Activated T-helper 2 cell treated with anti-CD3 and anti-CD28 coated beads, Interferon-gamma antibody, Interleukin-2, Interleukin-4, amounts not matched to agents 10 μg/mL and 5 μg/mL and 100 μg/mL, durations not matched to agents 14 hours and 24 hours and 36 hours (primary cell): ENCODE measurements around the gene GPC2. TPM values are rescaled to one million over a fixed set of nuclear protein-coding genes. Genes with fewer than 3 reads are reported as not detected.
"Not testable (repeated sequence)": the region's sequence is repeated elsewhere in the genome, so short reads cannot be mapped to it uniquely, and the experiment has no call there.

Experiments used
- DNase-seq: peaks from one replicate; pipeline ENCODE4 v3.0.0; 2021; ENCODE audit warnings: low spot score
- H3K27ac Mint-ChIP-seq: one replicate; pipeline ENCODE4 v1.8.0; 2021; ENCODE audit warnings: mixed read lengths
- H3K27me3 Mint-ChIP-seq: one replicate; pipeline ENCODE4 v1.8.0; 2021; ENCODE audit warnings: low read depth, mixed read lengths
- H3K36me3 Mint-ChIP-seq: one replicate; pipeline ENCODE4 v1.8.0; 2021; ENCODE audit warnings: low read depth, mixed read lengths
- H3K4me1 Mint-ChIP-seq: one replicate; pipeline ENCODE4 v1.8.0; 2021; ENCODE audit warnings: low read depth, mixed read lengths
- H3K4me3 Mint-ChIP-seq: one replicate; pipeline ENCODE4 v1.8.0; 2021; ENCODE audit warnings: low read depth, mild to moderate bottlenecking, moderate library complexity, mixed read lengths
- H3K9me3 Mint-ChIP-seq: one replicate; pipeline ENCODE4 v1.8.0; 2021; ENCODE audit warnings: mixed read lengths
- intact Hi-C: fragments of 100-400 bp; cut with micrococcal nuclease; formaldehyde crosslinking; loops from one replicate; pipeline ENCODE4 v1.15.1; 2023
- total RNA-seq: library from RNA; stranded (reverse); gene quantifications from 2 replicates; pipeline ENCODE4 v1.2.3, GENCODE V29; 2022

The GPC2 gene
- total RNA-seq: 7.0 and 7.8 TPM in 2 replicates

DNA sequence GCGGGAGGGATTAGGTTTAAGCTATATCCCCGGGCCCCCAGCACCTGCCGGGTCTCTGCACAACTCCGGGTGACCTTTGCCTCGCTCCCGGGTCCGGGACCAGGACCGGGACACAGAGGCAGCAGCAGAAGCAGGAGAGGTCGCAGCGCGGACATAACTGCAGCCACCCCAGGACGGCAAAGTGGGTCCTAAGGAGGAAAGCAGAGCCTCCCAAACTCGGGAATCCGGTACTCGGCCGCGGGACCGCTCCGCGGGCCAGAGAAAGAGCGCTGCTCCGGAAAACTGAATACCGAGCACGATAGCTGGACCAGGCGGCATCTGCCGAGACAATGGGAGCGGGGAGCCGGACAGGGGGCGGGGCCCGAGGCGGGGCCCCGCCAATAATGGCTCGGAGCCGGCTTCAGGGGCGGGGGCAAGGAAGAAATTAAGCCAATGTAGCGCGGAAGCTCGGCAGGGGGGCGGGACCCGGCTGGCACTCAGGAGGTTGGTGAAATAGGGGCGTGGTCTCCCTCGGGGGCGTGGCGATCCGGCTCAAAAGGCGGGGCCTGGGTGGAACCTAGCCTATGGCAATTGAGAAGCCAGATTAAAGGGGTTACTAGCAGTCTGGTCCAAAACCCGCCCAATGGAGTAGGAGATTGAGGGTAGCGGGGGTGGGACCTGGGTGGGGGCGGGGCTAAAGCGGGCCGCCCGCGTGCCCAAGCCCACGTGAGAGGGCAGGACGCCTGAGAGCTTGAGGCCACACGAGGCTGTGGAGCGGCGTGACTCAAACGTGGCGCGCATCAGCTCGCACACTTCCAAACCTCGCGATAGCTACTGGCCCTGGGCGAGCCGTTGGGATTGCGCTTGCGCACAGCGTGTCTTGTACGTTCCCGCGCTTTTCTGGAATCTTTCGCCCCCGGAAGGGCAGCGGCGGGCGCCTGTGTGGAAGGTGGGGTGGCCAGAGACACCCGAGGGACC lies at the start of gene GPC2, which contains the start of gene STAG3:
GPC2 (minus strand) TSS at position 337 of the 957 bp plus-strand sequence; CDS start at position 155, 182 bp downstream.
STAG3 (plus strand) TSS at position 874 of the 957 bp plus-strand sequence. CDS start 2,639 bp downstream, outside the sequence.
- Mint-ChIP-seq H3K27ac (peak within 1 kb of the TSS; percentile 77), H3K4me3 (peak within 1 kb of the TSS; percentile 82), H3K9me3 (peaks cover 5% of the 10 kb centered on the region), H3K4me1 (peaks cover 35% of the 10 kb centered on the region), H3K36me3 (peaks cover 18% of the 10 kb centered on the region), H3K27me3 (peaks cover 2% of the 10 kb centered on the region)
- peak; percentile 98 for DNase-seq
- intact Hi-C loops: loop anchor here (1.0 kb wide), 1 partner anchor 32 kb away; no protein-coding TSS in a partner anchor

- H3K4me3 Mint-ChIP-seq, DNase-seq, H3K27me3 Mint-ChIP-seq, H3K9me3 Mint-ChIP-seq, intact Hi-C loops: not testable (repeated sequence)
- peak overlapping the region; percentile 58 for H3K27ac Mint-ChIP-seq
- peaks cover 59% of the 10 kb centered on the region for H3K36me3 Mint-ChIP-seq
- peaks cover 30% of the 10 kb centered on the region for H3K4me1 Mint-ChIP-seq
Observed at GRCh38 chr7:100224891-100225290, 47.7 kb upstream of the GPC2 start.

DNA sequence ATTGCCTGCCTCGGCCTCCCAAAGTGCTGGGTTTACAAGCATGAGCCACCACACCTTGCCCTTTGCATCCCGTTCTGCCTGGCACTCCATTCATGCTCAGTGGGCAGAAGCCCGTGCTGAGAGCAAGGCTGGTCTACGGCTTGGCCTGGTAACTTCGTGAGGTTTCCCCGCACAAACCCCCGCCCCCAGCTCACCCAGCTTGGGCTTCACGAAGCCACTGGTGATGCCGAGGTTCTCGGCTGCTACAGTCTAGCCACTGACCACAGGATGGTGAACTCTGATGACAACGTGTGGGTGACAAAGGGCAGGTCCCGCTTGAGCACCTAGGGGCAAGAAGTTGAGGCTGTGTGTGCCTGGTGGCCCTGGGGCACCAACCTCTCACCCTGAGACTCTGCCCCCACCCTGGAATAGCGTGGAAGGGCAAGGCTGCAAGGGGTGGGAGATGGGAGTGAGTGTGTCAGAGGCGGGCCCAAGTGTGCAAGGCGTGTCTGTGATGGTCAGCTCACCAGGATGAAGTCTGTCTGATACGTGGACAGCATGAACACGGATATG lies 46.3 kb upstream of the GPC2 start:
- H3K27me3 Mint-ChIP-seq, intact Hi-C loops, DNase-seq, H3K9me3 Mint-ChIP-seq: not testable (repeated sequence)
- Mint-ChIP-seq H3K36me3 (peaks cover 65% of the 10 kb centered on the region), H3K4me3 (peak overlapping the region; percentile 94), H3K27ac (peak overlapping the region; percentile 97), H3K4me1 (peaks cover 41% of the 10 kb centered on the region)

DNA sequence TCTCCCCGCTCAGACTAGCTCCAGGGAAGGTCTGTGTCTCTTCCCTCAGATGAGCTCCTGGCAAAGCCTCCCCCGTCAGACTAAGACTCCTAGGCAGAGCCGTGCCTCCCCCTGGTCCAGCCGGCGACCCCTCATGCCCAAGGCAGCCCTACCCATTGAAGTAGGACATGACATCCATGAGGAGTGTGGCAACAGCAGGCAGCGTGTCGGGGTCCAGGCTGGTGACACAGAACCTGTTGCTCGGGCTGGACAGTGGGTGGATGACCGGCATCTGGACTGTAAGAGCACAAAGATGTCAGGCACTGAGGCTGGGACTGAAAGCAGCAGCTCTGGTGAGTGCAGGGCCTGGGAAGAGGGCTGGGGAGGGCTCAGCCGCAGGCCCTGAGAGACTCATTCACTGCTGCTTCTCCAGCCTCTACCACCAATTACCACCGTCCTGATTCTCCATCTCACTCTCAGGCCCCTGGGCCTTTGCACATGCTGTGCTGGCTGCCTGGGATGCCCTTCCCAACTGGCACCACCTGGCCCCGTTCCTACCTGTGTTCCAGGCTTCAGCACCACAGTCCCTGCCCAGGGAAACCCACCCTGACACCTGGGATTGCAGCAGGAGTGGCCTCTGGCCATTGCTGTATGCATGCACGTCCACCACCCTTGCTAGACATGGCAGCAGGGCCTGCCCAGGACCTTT lies 45.4 kb upstream of the GPC2 start:
- H3K4me1 Mint-ChIP-seq: peaks cover 42% of the 10 kb centered on the region
- DNase-seq: no peak
- no peaks in the 10 kb centered on the region for H3K9me3 Mint-ChIP-seq
- peak overlapping the region; percentile 94 for H3K4me3 Mint-ChIP-seq
- peaks cover 61% of the 10 kb centered on the region for H3K36me3 Mint-ChIP-seq
- intact Hi-C loops: no loop called here
- peak overlapping the region; percentile 97 for H3K27ac Mint-ChIP-seq
- no peaks in the 10 kb centered on the region for H3K27me3 Mint-ChIP-seq

DNA sequence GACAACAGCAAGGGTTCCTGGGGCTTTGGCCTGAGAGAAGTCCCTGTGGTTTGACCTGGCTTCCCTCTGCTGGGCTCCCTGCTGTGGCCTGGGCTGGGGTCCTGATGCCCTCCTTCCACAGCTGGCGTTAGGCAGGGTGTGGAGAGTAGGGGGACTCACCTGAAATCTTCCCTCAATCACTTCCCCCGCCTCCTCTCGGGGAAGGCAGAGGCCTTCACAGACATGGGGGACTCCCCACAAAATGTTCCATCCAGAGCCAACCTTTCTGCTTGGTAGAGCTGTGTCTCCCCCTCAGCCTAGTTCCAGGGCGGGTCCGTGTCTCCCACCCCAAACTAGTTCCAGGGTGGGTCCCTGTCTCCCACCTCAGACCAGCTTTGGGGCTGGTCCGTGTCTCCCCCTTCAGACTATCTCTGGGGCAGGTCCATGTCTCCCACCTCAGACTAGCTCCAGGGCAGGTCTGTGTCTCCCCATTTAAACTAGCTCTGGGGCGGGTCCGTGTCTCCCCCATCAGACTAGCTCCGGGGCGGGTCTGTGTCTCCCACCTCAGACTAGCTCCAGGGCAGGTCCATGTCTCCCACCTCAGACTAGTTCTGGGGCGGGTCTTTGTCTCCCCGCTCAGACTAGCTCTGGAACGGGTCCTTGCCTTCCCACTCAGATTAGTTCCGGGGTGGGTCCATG lies 44.7 kb upstream of the GPC2 start:
- no peaks in the 10 kb centered on the region for H3K27me3 Mint-ChIP-seq
- DNase-seq: no peak
- H3K4me1 Mint-ChIP-seq: peaks cover 49% of the 10 kb centered on the region
- peak overlapping the region; percentile 94 for H3K4me3 Mint-ChIP-seq
- H3K36me3 Mint-ChIP-seq: peaks cover 58% of the 10 kb centered on the region
- H3K27ac Mint-ChIP-seq: peak overlapping the region; percentile 97
- intact Hi-C loops: no loop called here
- no peaks in the 10 kb centered on the region for H3K9me3 Mint-ChIP-seq

GRCh38 chr7:100221231-100221718 lies 44.1 kb upstream of the GPC2 start:
- intact Hi-C loops: no loop called here
- Mint-ChIP-seq H3K9me3 (no peaks in the 10 kb centered on the region), H3K36me3 (peaks cover 57% of the 10 kb centered on the region), H3K27me3 (no peaks in the 10 kb centered on the region), H3K4me3 (peak overlapping the region; percentile 94), H3K4me1 (peaks cover 54% of the 10 kb centered on the region), H3K27ac (peak overlapping the region; percentile 97)
- DNase-seq: peak; percentile 74

- Mint-ChIP-seq H3K9me3 (no peaks in the 10 kb centered on the region), H3K4me3 (peak overlapping the region; percentile 94), H3K27me3 (no peaks in the 10 kb centered on the region), H3K27ac (peak overlapping the region; percentile 97), H3K4me1 (peaks cover 52% of the 10 kb centered on the region), H3K36me3 (peaks cover 55% of the 10 kb centered on the region)
- DNase-seq: no peak
- intact Hi-C loops: no loop called here
Observed at GRCh38 chr7:100220586-100221230, 43.5 kb upstream of the GPC2 start.

DNA sequence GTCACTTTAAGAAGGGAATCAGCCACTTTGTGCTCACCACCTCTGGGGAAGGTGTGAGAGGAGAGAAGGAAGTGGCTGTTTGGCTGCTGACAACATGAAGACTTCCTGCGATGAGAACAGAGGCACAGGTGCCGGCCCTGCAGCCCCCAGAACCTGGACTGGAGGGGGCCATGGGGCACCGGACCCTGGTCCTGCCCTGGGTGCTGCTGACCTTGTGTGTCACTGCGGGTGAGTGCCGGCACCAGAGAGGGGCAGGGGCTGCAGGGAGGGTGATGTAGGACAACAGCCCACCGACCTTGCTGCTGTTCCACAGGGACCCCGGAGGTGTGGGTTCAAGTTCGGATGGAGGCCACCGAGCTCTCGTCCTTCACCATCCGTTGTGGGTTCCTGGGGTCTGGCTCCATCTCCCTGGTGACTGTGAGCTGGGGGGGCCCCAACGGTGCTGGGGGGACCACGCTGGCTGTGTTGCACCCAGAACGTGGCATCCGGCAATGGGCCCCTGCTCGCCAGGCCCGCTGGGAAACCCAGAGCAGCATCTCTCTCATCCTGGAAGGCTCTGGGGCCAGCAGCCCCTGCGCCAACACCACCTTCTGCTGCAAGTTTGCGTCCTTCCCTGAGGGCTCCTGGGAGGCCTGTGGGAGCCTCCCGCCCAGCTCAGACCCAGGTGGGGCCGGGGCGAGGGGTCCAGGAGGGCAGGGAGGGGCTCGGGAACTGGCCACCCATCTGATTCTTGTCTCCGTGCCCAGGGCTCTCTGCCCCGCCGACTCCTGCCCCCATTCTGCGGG lies 42.8 kb upstream of the GPC2 start, which contains the start of gene PVRIG:
PVRIG (plus strand) TSS at position 149 of the 785 bp plus-strand sequence; CDS start at position 171, 22 bp downstream.
- H3K4me1 Mint-ChIP-seq: peaks cover 56% of the 10 kb centered on the region
- DNase-seq, H3K27me3 Mint-ChIP-seq, H3K9me3 Mint-ChIP-seq, intact Hi-C loops: not testable (repeated sequence)
- H3K36me3 Mint-ChIP-seq: peaks cover 49% of the 10 kb centered on the region
- H3K27ac Mint-ChIP-seq: peak within 1 kb of the TSS; percentile 97
- H3K4me3 Mint-ChIP-seq: peak within 1 kb of the TSS; percentile 94

GRCh38 chr7:100219271-100219737 lies 42.1 kb upstream of the GPC2 start:
- Mint-ChIP-seq H3K9me3 (no peaks in the 10 kb centered on the region), H3K4me3 (peak overlapping the region; percentile 94), H3K27me3 (no peaks in the 10 kb centered on the region), H3K4me1 (peaks cover 57% of the 10 kb centered on the region), H3K36me3 (peaks cover 43% of the 10 kb centered on the region), H3K27ac (peak overlapping the region; percentile 97)
- DNase-seq: no peak
- intact Hi-C loops: no loop called here

DNA sequence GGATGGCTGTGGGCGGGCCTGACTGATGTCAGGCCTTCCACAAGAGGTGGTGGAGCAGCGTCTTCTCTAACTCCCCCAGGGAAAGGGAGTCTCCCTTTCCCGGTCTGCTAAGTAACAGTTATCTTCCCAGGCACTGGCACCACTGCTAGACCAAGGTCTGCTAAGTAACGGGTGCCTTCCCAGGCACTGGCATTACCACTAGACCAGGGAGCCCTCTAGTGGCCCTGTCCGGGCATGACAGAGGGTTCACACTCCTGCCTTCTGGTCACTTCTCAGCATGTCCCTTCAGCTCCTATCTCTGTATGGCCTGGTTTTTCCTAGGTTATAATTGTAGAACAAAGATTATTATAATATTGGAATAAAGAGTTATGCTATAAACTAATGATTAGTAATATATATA lies 40.8 kb upstream of the GPC2 start:
- Mint-ChIP-seq H3K4me3 (peak overlapping the region; percentile 62), H3K27ac (peak overlapping the region; percentile 94), H3K4me1 (peaks cover 54% of the 10 kb centered on the region), H3K36me3 (peaks cover 33% of the 10 kb centered on the region)
- H3K27me3 Mint-ChIP-seq, H3K9me3 Mint-ChIP-seq: not testable (repeated sequence)
- intact Hi-C loops: loop anchor here (1.0 to 2.0 kb wide), 2 partner anchors 27 to 86 kb away; no protein-coding TSS in a partner anchor
- DNase-seq: peak; percentile 55

- intact Hi-C loops: loop anchor here (2.0 kb wide), 1 partner anchor 25 kb away; no protein-coding TSS in a partner anchor
- DNase-seq: no peak
- Mint-ChIP-seq H3K36me3 (peaks cover 22% of the 10 kb centered on the region), H3K9me3 (no peaks in the 10 kb centered on the region), H3K4me1 (peaks cover 53% of the 10 kb centered on the region), H3K4me3 (no peak overlapping the region), H3K27me3 (no peaks in the 10 kb centered on the region), H3K27ac (no peak overlapping the region)
Observed at GRCh38 chr7:100215895-100216294, 38.7 kb upstream of the GPC2 start.
